MM.1S (cell line): ENCODE results near the gene AGBL4.

Source experiments
- CTCF ChIP-seq: fragments of 300-600 bp; sonication (generic); IDR thresholded peaks from 2 replicates; pipeline ENCODE4 v1.5.1; 2016; ENCODE audit warnings: antibody characterized with exemption, low read length, mixed read lengths
- EZH2phosphoT487 ChIP-seq: fragments of 300-600 bp; sonication (generic); IDR thresholded peaks from 2 replicates; pipeline ENCODE4 v1.6.1; 2018; ENCODE audit warnings: antibody characterized with exemption, low read length

GRCh38 chr1:48629867-48630266, 1393.9 kb downstream of the AGBL4 start:
- TF ChIP-seq CTCF (no peak), EZH2phosphoT487 (no peak)
